Measurements from ENCODE around the gene NOL12.
A peak's percentile ranks its signal among the peaks of the same experiment; 100 is the strongest.
"Not testable (repeated sequence)": the region's sequence is repeated elsewhere in the genome, so short reads cannot be mapped to it uniquely, and the experiment has no call there.

NOL12 gene

DNA sequence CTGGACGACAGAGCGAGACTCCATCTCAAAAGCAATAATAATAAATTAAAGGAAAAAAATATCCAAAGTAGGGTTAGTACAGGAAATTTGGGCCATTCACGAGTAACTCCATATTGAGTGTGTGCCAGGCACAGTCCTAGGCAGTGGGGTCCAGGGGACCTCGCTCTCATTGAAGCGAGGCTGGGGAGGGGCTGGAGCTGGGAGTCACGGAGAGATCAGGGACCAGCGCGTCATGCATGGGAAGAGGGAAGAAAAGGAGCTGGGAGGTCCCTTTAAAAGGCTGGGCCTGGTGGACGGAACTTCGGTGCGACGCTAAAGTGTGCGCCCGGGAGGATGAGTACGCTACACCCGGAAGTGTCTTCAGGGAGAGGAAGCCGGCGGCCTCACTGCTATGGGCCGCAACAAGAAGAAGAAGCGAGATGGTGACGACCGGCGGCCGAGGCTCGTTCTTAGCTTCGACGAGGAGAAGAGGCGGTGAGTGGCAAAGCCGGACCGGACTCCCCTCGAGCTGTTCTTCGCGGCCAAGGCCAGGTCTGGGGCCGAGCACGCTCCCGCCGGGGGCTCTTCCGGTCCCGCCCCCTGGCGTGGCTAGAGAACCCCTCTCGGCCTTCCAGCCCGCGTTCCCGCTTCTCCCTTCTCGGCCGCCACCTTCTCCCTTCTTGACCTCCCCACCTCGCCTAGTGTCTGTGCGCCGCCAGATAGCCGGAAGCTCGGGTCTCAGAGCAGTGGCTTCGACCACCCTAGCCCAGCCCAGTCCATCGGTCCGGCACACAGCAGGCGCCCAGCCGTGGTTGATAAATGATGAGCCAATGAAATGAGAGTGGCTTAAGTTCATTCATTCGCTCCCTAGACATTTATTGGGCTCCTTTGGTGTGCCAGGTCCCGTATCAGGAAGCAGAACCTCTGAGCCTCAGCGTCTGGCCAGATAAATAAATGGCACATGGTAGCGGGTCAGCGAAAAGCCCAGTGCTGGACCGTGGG lies at the start of gene NOL12:
Gene NOL12 (plus strand): TSS at position 342 of the 981 bp plus-strand sequence. CDS start 50 bp downstream, at position 392.
- DNase-seq = peak; percentile 85

DNA sequence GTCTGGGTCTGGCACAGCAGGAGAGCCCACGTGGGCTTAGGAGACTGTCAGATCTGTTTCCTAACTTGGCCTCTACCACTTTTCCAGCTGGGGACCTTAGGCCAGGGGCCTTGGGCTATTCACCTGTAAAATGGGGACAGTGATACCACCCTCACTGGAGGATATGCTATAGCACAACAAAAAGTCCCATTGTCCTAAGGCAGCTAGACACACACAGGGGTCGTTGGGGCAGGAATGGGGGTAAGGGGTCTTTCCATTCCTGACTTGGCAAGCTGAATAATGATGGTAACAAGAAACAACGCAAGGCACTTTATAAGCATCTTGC lies 49.2 kb upstream of the NOL12 start:
- no peak for DNase-seq

DNA sequence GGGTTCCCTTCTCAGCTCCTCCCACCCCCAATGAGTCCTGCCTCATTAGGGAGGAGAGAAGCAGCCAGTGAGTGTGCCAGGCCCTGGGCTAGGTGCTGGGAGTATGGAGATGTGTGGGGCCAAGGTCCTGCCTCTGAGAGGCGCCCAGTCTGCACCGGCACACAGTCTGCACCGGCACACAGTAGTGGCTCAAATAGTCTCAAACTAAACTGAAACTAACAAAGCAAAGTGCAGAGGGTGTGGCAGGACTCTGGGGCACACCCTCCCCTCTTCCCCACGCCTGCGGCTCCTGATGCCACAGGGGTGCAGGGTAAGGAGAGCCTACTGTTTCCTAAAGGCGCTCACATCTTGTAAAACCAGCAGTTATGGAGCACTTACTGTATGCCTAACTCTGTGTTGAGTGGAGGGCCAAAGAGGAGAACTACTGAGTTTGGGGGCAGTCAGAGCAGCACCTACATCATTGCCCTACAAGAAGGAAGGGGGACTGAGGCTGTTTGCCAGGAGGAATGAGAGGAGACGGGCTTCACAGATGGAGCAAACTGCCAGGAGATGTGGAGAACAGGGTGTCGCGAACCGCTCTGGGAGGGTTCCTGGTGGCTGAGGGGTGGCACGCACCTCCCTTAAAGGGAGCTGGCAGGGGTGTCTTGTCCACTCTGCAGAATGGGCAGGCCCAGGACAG lies 47.6 kb upstream of the NOL12 start:
- DNase-seq = no peak

DNA sequence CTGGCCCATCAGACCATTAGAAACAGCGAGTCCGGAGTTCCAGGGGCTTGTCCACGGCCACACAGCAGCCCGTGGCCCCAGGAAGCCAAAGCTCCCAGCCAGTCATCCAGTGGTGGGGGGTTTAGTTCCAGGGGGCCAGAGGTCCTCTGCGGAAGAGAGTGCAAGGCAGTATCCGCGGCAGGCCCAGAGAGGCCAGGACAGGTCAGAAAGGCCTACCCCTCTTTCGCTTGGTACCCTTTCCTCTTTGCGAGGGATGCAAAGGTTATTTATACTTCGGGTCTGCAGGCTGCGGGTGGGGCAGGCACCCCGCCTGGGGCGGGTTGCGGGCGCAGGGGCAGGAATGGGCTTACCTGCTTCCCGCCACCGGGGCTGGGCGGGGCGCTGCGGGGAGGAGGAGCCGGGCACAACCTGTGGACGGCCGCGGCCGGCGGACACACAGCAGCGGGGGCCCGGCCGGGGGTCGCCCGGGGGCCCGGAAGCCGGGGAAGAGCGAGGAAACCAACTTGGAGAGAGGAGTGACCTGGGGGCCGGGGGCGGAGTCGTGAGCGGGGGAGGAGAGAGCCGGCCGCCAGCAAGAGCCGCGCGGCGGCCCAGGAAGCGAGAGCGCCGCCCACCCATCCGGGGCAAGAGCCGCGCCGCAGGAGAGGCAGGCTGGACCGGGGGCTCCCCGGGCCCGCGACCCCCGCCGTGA lies 46.9 kb upstream of the NOL12 start, which contains the start of gene SH3BP1:
Gene SH3BP1 (plus strand): TSS at position 600 of the 691 bp plus-strand sequence. CDS start 119 bp downstream, outside the sequence.
- no peak for DNase-seq

DNA sequence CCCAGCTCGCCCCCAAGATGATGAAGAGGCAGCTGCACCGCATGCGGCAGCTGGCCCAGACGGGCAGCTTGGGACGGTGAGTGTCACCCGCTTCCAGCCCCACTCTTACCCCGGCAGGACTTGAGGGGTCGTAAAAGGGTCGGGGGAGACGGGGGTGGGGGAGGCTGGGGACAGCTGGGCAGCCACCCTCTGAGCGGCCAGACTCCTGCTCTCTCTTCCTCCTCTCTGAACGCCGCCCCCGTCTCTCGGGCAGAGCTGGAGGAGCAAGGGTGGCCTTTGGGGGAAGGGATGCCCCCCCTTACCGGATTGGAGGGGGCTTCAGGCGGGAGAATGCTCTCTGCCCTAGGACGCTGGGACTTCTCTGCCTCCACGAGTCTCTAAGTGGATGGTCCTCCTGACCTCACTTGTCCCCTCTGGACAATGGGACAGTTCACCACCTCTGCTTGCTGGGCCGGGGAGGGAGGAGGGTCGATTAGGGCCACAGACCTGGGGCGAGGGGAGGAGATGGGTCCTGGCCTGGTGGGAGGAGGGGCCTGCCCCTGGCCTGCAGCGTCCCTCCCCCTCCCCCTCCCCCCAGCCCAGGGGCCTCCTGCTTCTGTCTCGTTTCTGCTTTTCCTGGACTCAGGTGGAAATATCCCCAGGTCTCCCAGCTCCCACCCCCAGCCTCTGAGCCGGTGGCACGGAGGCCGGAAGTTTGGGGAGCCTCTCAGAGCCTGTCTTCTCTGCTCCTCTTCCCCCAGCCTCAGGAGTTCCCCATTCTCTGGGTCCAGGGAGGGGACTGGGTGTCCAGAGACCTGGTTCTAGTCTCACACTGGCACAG lies 46.2 kb upstream of the NOL12 start:
- peak; percentile 31 for DNase-seq

- no peak for DNase-seq
Observed at GRCh38 chr22:37640591-37641560, 45.3 kb upstream of the NOL12 start.

- DNase-seq = no peak
Observed at GRCh38 chr22:37641561-37641949, 44.6 kb upstream of the NOL12 start.

GRCh38 chr22:37643225-37643847 lies 42.8 kb upstream of the NOL12 start:
- DNase-seq = peak; percentile 65

DNA sequence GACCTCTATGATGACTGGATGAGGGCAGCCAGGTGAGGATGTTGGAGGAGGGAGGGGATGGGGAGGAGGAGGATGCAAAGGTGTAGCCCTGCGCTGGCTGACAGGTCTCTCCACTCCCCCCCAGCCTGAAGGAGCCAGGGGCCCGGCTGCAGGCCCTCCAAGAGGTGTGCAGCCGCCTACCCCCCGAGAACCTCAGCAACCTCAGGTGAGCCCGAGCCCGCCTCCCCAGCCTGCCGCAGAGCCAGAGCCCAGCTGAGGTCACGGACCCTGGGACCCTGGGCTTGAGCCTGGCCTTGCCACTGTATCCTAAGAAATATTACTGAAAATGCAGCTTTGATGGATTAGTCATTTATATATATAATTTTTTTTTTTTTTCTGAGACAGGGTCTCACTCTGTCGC lies 38.8 kb upstream of the NOL12 start:
- DNase-seq = no peak

GRCh38 chr22:37647928-37648327 lies 38.2 kb upstream of the NOL12 start:
- no peak for DNase-seq

DNA sequence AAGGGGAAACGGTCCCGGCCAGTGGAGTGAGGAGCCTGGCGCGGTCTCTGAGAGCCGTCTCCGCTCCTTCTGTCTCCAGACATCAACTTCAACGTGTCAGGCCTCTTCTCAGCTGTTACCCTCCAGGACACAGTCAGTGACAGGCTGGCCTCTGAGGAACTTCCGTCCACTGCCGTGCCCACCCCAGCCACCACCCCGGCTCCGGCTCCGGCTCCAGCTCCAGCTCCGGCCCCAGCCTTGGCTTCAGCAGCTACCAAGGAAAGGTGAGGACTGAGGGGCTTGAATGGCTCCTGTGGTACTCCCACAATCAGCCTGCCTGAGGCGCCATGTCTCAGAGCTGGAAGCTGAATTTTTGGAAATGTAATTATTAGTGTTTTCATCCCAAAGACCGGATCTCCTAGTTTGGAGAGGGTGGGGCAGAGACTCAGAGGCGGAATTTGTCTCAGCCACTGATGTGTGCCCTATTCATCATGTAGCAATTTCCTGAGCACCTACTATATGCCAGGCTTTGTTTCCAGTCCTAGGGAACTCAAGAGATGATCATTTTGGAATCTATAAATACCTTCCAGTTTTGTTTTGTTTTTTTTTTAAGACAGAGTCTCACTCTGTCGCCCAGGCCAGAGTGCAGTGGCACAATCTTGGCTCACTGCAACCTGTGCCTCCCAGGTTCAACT lies 35.5 kb upstream of the NOL12 start:
- DNase-seq = no peak

DNA sequence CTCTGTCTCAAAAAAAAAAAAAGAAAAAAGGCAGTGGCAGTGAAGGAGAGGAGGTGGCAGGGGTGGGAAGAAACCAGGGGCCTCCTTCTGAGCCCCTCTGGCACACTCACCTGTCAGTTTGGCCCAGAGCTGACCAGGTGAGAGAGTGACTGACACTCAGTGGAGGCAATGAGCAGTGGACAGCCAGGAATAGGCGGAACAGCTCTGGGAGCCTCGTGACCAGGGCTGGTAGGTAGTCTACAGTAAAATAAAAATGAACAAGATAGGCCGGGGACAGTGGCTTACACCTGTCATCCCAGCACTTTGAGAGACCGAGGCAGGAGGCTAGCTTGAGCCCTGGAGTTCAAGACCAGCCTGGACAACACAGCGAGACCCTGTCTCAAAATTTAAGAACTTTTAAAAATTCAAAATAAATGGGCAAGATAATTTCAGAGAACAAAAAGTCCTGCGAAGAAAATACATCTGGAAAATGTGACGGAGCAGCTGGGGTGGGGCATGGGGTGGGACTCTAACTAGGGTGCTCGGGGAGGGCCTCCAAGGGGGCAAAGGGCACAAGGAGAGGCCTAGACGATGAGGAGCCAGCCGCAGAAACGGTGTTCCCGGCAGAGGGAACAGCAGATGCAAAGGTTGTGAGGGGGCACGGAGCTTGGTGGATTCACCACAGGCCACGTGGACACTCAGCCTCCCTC lies 31.4 kb upstream of the NOL12 start:
- DNase-seq = no peak

GRCh38 chr22:37655252-37655563 lies 30.9 kb upstream of the NOL12 start:
- DNase-seq = no peak

DNA sequence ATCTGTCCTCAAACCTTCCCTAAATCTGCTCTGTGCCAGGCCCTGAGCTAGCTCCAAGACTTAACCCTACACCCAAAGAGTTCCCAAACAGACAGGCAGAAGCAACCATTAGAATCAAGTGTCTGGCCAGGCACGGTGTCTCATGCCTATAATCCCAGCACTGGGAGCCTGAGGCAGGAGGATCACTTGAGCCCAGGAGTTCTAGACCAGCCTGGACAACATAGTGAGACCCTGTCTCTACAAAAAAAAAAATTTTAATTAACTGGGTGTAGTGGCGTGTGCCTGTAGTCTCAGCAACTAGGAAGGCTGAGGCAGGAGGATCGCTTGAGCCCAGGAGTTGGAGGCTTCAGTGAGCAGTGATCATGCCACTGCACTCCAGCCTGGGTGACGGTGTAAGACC lies 29.6 kb upstream of the NOL12 start:
- not testable (repeated sequence) for DNase-seq

DNA sequence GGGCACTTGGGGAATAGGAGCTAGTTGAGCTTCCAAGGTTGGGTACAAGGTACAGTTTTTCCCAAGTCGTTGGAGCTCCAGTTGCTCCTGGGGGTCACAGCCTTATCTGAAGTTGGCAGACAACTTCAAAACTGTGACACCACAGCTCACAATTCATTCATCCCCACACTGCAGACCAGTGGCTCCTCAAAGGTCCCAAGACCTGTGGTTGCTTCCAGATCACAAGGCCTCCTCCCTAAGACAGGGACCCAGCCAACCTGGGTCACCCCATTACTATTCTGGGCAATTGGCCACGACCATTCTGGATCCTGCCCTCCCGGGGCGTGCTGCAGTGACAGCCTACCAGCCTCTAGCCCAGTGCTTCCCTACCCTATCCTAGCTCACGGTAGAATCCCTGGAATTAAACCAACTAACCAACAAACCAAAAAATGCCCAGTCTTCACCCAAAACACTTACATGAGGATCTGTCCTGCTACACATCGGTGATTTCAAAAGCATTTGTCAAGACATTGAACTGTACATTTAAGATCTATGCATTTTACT lies 28.5 kb upstream of the NOL12 start:
- DNase-seq = peak; percentile 44

- peak; percentile 100 for DNase-seq
Observed at GRCh38 chr22:37658133-37659065, 27.7 kb upstream of the NOL12 start, which contains the start of gene PDXP. PDXP (plus strand) TSS chr22:37658723; CDS start chr22:37658783, 60 bp downstream.

DNA sequence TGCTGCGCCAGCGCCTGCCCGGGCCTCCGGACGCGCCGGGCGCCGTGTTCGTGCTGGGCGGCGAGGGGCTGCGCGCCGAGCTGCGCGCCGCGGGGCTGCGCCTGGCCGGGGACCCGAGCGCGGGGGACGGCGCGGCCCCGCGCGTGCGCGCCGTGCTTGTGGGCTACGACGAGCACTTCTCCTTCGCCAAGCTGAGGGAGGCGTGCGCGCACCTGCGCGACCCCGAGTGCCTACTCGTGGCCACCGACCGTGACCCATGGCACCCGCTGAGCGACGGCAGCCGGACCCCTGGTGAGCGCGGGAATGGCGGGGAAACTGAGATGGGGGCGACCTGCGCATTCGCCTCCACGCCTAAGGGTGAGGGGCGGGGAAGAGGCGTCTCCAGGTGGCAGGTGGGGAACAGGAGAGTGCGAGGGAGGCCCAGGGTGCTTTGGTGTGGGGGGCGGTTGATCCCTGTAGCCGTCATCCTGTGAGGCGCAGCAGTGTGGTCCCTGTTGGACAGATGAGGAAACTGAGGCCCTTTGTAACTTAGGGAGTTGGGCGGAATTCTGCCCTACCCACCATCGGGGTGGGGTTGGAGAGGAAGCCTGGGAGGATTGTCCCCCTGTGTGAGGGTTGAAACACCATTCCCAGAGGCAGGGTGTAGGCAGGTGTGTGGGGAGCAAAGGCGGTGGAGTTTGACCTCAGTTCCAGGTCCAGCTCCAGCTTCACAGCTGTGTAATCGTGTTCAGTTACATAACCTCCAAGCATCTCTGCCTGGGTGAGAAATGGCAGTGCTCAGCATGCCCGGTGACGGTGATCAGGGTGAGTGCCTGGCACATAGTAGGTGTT lies 26.9 kb upstream of the NOL12 start:
- peak; percentile 22 for DNase-seq

All from MV-4-11 (cell line).